SHP77 (cell line): ENCODE data around the gene TMEM212.
"Not testable (repeated sequence)": the region's sequence is repeated elsewhere in the genome, so short reads cannot be mapped to it uniquely, and the experiment has no call there.

ENCODE experiments used
- DNase-seq, 2 experiments: peaks; one replicate each; lab custom pipeline; 2025; lab: John Stamatoyannopoulos, UW

Gene TMEM212

DNA sequence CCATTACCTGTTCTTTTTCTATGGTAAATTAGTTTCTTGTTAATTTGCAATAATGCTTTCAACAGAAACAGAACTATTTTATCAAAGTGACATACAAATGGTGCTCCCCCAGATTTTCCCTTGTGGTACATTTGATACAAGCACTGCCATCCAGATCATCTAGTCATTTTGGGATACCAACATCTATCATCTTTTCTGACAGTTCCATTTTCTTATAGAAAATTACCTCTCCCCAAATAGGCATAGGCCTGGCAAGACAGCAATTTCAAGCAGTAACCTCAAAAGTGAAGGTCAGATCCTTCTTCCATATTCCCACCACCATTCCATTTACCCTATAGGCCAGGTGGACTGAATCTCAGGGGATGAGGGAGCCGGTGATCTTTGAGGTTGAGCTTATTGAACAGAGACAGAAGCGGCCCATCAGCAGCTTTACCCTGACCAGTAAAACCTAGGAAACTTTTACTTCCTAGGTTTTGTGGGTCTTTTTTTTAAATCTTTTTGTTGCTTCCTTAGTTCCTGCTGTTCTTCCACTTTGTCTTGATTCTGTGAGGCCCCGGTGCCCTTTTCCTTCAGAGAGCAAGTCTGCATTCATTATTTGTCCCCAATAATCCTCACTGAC is 29.8 kb upstream of the TMEM212 start:
- DNase-seq: no peak

DNA sequence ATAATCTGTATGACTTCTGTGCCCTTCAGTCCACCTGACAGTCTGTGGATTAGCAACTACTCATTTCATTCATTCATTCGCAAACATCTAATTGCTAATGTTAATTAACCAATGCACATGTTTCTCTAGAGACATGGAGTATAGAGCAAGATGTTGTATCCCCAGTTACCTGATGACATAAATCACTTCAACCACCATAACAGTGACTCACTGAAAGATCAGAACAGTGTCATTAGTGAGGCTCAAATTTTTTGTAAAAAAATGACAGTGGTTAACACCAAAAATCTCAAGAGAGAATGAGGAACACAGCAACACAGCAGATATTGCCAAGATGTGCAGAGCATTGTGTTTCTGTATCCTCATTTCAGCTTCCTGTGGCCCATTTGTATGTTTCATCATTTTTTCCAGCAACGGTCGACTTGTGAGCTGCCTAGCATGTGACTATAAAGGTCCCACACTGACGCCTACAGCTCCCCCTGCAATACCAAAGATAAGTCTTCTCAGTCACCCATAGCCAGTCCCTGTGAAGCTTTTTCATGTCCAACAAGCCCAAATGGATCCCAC is 29.2 kb upstream of the TMEM212 start:
- no peak for DNase-seq

DNA sequence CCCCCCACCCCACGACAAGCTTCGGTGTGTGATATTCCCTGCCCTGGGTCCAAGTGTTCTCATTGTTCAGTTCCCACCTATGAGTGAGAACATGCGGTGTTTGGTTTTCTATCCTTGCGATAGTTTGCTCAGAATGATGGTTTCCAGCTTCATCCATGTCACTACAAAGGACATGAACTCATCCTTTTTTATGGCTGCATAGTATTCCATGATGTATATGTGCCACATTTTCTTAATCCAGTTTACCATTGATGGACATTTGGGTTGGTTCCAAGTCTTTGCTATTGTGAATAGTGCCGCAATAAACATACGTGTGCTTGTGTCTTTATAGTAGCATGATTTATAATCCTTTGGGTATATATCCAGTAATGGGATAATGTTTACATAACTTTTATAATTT is 28.5 kb upstream of the TMEM212 start:
- not testable (repeated sequence) for DNase-seq

DNA sequence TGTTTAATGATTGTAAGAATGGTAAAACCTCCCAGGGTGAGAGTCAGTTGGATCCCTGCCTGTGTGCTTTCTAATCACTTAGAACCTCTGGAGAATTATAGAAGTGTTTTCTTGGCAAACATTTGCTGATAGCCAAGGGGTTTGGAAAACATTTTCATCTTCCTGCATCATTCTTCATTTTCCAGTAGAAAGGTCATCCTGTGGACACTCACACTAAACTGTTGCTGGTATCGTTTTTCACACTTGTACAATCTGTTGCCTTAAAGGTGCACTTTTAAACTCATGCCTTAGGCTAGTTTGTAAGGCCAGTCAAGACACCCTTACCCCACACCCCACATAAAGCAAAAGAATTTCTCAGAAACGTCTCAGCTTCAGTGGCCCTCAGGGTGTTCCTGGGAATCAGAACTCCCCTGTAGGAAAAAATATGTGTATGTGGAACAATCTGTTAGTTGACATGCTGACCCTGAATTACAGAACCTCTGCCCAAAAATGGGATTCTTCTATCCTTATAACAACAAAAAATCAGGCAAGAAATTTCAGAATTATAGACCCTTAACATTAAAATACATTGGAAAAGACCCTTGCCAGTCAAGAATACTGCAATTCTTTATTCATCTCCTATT is 27.1 kb upstream of the TMEM212 start:
- no peak for DNase-seq

DNA sequence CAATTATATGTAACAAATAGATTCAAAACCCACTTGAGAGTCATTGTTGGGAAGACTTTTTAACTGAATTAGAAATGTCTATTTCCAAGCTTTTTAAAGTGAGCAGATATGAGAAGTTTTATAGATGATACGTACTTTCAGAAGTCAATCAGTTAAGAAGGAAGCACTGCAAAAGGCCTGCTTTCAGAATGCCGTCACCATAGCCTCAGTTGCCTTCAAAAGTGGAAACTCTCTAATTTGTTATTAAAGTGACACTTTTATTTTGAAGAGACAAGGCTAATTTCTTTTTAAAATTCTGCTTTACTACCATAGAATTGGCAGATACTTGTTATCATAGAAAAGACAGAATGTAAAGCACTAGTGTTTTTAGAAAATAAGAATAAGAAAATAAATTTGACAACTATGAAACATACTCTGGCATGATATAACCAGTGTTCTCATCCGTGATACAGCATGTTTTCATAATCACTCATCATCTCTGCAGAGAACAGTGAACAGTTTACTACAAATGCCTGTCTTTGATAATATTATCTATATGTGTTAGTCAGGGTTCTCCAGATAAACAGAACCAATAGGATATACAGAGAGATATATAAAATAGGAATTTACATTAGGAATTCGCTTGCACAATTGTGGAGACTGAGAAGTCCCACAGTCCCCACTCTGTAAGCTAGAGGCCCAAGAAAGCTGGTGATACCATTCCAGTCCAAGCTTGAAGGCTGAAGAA is 25.9 kb upstream of the TMEM212 start:
- DNase-seq: no peak

DNA sequence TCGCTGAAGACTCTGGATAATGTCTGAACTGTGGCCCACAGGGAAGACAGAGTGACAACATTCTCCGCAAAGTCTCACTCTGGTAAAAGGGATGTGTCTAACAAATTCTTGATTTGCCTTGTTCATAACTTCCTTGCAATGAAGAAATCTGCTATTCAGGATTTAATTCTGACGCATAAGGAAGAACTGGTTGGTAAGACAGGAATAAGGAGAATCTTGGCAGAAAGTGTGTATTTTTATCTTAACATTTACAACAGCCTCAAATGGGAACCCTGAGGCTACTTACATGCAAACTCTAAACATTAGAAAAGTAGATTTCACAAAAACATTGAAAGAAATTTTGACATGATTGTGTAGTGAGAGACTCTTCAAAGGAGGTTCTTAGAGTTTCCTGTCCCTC is 22.1 kb upstream of the TMEM212 start:
- DNase-seq: no peak

DNA sequence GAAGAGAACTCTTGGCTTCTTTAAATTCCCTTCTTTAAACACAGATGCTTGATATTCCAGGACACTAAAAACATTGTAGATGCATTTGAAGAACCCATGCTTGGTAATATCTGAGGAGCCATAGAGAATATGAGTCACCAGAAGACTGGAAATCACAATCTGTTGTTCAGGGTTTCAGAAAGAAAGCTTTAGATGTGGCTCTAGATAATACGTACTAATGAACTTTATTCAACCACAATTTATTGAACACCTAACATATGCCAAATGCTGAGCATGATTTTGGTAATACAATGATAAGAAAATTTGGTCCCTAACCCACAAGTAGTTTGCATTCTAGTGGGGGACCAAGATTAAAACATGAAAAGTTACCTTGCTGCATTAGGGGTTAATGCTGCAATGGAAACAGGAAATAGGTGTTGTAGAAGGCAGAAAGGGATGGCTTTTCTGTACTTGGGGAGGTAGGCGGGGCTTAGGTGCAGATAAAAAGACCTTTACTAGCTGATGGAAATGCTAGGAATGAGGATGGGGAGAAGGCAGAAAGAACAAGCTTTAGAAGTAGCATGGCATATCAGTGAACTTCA is 21.3 kb upstream of the TMEM212 start:
- no peak for DNase-seq

DNA sequence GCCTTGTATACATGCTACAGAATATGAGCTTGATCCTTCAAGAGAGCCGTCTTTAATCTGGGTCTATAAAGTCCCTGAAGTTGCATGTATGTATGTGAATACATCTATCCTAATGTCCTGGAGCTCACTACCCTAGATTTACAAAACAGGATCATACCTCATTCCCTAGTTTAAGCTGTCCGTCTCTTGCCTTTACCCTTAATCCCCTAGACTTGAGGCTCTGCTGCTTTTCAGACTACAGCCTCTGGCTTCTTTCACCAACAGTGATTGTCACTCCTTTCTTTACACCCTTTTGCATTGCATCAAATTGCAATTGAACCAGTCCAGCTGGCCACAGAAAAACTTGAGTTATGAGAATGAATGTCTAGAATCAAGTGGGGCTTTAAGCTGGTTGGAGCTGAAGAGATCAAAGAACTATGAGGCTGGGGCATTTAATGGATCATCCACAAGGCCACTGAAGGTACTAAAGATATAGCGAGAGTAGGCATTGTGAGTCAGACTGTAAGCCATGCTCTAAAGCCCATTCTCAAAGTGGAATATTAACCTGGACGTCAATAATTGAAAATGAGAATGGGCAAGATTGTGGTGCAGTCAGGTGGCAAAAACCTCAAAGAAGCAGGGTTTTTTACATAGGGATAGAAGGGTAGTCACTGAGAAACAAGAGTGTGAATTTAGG is 20.6 kb upstream of the TMEM212 start:
- DNase-seq: no peak

DNA sequence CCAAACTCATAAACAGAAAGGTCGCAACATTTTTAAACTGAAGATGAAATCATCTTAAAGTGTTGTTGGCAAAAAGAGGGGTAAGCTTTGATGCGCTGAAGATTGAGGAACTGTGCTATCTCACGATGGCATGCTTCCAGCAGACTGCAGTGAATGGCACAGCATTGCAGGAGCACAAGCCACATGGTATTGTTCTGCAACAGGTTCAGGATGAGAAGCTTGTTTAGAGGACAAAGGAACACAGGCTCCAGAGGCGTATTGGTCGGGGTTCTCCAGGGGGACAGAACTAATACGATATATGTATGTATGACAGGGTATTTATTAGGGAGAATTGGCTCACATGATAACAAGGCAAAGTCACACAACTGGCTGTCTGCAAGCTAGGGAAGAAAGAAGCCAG is 19.0 kb upstream of the TMEM212 start:
- DNase-seq: no peak

DNA sequence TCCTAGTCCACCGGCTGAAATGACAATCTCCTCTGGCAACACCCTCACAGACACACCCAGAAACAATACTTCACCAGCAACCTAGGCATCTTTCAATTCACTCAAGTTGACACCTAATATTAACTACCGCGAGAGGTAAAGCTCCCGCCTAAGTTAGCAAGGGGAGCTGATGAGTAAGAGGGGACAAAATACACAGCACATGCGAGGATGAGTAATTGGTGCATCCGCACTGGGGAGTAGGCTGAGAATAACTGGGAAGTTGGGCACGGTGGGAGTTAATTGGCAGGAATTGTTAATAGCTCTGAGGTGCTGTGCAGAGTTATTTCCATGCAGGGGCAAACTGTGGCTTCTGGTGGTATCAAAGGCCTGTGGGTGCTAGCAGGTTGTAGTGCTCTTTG is 18.3 kb upstream of the TMEM212 start:
- no peak for DNase-seq

DNA sequence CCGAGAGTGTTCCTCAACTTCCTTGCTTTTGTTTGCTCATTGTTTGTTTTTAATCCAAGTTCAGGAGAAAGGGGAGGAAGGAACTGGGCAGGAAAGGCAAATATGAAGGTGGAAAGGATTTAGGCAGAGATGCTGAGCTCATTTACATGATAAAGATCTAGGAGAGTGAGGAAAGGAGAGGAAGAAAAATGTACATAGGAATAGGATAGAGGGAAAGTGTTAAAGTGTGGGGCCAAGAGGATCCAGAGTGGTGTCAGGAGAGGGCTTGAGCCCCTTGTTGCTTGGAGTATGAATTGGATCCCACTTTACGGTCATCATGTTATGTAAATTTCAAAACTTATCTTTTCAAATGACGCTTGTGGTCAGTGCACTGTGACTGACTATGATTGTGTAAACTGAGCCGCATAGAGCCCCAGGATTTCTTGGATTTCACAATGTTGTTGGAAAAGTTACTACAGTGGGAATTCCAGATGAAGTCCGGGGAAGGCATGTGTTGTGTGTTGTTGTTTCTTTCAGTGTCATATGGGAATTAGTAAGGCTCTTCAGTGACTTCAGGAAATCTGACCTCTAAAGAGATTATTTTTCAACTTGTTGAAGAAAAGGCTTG is 17.8 kb upstream of the TMEM212 start:
- DNase-seq: no peak

DNA sequence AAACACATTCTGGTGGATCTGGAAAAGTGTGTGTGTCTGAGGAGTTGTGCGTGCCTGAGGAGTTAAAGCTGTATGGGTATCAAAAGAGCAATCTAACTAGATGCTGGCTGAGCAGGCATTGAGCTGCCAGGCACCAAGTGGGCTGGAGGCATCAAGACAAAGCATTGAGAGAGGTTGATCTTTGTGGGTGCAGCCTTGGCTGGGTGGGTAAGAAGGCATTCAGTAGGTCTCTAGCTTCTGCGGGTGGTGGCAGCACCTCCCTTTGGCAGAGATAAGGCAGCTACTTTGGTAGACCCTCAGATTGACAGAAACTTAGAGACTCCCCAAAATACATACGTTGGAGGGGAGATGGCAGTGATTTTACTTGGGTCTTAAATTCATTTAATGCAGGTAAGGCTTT is 15.8 kb upstream of the TMEM212 start:
- no peak for DNase-seq

DNA sequence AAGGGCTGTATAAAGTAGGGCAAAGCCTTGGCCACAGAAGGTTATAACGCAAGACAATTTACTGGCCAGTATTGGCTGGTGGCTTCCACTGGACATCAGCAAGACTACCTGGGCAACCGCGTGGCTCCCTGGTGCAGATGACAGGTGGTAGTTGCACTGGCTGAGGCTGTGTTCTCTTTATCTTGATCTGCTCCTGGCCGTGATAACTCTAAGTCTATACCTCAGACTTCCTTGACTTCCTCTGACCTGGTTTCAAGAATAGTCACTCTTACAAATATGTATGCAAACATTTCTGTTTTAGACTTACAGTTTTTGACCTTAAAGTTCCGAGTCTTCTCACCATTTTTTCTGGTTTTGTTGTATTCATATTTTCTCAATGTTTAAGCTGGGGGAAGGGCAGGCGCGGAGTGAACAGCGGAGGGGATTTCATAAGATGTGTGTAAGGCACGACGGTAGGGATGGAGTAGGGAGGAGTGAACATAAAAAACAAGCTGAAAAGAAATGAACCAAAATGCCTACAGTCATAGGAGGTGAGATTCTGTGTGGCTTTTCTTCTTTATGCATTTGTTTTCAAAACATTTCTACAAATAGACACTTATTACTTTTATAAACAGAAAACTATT is 15.2 kb upstream of the TMEM212 start:
- DNase-seq: no peak

DNA sequence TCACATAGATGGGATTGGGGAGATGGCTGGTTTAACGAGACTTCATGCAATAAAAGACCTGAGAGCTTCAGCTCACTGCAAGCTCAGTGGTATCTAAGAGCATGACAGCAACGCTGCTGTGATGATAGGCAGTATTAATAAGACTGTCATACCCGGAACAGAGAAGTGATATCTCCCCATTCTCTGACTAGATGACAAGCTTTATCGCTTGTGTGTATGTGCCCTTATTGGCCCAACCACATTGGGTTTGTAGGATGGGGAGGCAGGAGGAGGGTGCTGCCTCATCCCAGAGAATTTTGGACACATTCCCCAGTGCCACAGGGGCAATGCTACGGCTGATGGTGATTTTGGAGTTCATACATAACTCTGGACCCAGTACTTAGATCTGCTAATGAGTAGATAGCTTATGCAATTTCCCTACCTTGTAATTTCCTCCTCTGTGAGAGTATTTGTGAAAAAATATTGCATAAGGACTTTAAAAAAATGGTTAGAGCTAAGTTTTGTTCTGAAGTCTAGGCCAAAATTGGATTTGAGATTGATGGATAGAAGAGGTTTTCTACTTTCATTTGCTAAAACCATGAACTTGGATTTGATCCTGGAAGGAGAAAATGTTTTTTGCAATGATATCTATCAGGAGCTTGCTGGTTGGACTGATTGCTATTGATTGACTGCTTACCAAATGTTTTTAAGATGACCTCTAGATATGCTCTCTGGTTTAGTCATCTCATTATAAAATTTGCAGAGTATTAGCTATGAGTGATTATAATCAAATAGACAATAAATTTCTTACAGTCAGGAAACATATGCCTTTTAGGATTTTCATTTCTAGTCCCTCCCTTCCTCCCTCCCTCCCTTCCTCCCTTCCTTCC is 14.0 kb upstream of the TMEM212 start:
- DNase-seq: no peak

DNA sequence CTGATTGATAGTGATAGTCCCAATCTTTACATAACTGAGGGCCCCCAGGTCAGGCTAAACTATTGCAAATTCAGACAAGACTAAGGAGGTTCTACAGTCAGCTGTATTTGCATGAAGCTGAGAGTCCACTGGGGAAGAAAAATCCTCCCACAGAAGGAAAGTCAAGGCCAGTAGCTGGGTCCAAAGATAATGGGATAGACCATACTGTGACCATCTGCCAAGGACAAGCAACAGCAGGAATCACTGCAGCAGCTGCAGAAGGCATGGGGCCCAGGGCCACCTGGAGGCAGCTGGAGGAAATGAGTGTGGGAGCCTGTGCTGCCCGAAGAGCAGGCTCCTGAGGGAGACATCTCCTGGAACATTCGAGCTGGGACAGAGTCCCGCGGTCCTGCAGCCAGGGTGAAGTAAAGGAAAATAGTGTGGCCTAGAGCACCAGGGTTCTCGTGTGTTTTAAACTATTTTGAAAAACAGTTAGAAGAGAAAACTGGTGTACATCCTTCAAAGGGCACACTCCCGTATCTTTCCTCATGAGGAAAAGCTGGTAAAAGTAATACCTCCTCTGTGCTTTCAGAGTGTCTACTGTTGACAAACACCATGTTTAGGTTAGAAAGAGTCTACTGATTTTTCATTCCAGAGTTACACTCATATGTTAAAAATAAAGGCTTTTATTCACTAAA is 13.2 kb upstream of the TMEM212 start:
- peak; percentile 76 to 90 for DNase-seq

DNA sequence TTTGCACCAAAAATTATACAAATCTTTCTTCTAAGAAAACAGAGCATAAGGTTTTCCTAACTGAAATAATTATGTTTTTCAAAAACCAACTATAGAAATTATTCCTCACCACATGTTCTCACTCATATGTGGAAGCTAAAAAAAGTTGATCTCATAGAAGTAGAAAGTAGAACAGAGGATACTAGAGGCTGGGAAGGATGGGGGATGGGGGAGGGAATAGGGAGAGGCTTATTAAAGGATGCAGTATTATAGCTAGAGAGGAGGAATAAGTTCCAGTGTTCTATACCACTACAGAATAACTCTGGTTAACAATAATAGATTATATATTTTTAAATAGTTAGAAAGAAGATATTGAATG is 12.7 kb upstream of the TMEM212 start:
- DNase-seq: no peak

DNA sequence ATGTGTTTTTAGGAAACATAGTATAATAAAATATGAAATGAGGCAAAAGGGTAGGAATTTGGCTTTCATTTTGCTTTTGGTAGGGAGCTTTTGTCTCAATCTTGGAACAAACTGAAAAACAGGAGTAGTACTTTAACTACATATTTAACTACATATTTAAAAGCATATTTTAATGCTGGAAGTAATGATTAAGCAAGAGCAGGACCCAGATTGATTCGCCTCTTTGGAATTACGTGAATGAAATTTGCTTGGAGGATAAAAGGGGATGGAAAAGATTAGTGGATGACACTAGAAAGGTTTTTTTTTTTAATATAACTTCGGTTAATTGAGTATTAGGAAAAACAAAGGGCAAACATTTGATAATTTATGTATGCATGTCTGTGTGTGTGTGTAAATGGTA is 11.2 kb upstream of the TMEM212 start:
- no peak for DNase-seq

DNA sequence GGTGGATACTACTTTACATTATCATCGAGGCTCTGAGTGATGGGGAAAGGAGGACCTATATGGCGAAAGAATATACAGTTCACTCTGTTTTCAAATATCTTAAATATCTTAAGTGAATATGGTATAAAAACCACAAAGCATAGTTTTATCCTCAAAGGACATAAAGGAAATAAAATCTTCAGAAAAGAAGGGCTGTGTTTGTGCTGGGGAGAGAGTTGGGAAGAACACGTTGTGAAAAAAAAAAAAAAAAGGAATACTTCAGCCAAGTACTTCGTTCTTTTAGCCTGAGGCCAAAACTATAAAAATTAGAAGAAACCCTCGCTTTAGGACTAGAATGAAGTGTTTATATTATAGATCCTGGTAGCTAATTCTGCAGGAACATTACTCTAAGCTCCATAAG is 10.2 kb upstream of the TMEM212 start:
- no peak for DNase-seq

DNA sequence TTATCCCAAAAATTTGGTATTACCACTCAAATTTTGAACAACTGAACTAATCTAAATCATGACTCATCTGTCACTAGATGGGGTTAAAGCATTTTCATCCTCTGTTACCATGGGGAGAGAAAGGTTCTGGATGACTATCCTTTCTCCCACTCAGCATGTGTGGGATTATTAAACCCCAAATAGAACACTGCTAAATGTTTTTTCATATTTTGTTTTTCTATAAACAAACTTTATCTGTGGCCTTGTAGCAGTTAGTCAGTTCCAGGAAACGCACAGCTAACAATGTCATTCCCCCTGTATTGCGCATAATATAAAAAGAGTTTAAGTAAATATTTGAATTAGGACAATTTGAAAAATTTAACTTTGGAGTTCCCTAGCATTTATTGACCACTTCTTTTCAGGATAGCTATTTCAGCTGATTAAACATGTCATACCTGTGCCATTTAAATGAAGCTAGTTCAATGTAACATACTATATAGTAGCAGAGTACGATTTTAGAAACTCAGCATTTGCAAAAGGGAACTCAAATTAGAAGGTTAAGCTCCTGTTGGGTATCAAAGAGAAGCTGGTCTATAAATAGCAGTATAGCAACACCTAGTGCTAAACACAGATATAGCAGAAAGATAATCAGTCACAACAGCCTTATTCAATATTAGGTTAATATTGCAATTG is 9.2 kb upstream of the TMEM212 start:
- peak in 1 of 2 experiments; percentile 13 for DNase-seq
